ENCODE data around the gene CEP295NL. TPM values are rescaled to one million over a fixed set of nuclear protein-coding genes. Genes with fewer than 3 reads are reported as not detected.

CEP295NL gene
- total and polyA plus RNA-seq, 4 donors = 0.39 to 8.3 (median 4.9) TPM

GRCh38 chr17:78910497-78911284, 7.7 kb upstream of the CEP295NL start:
- Histone ChIP-seq H3K9me3 (ENCODE audit: control insufficient read depth in 4 of 4, insufficient read depth in 3 of 4, low read length in 3 of 4) (no peaks in the 10 kb centered on the region), H3K36me3 (ENCODE audit: control insufficient read depth in 4 of 4, insufficient read depth in 4 of 4, low read length in 4 of 4) (peaks cover 0 to 2% (median 0%) of the 10 kb centered on the region in 4 donors), H3K9ac (ENCODE audit: insufficient read depth in 1 of 2, low read length in 2 of 2) (no peak overlapping the region), H3K4me1 (ENCODE audit: control insufficient read depth in 5 of 5, insufficient read depth in 5 of 5, low read length in 5 of 5) (peaks cover 0 to 5% (median 0%) of the 10 kb centered on the region in 5 donors), H3K27me3 (ENCODE audit: control insufficient read depth in 3 of 3, insufficient read depth in 3 of 3, low read length in 2 of 3) (no peaks in the 10 kb centered on the region), H3K4me3 (no peak overlapping the region), H3K27ac (ENCODE audit: low read depth in 1 of 2, low read length in 1 of 2) (peak overlapping the region in 1 of 2 donors; percentile 30)
- TF ChIP-seq CTCF (IDR thresholded peaks at IDR 0.05; ENCODE audit: control extremely low read depth, extremely low read depth) = no peak
- ATAC-seq (ENCODE audit: insufficient read depth, low FRiP score) = peak; percentile 76
- DNase-seq = peak in 1 of 3 donors; percentile 18
- WGBS, 2 donors = 40 to 68% methylated on average over 11 of the region's 11 CpGs

- H3K4me1 ChIP-seq (ENCODE audit: control insufficient read depth in 5 of 5, insufficient read depth in 5 of 5, low read length in 5 of 5) = peaks cover 0 to 4% (median under 1%) of the 10 kb centered on the region in 5 donors
- H3K4me3 ChIP-seq = no peak overlapping the region
- H3K36me3 ChIP-seq (ENCODE audit: control insufficient read depth in 4 of 4, insufficient read depth in 4 of 4, low read length in 4 of 4) = peaks cover 0 to 3% (median 1%) of the 10 kb centered on the region in 4 donors
- no peaks in the 10 kb centered on the region for H3K27me3 ChIP-seq (ENCODE audit: control insufficient read depth in 3 of 3, insufficient read depth in 3 of 3, low read length in 2 of 3)
- H3K9ac ChIP-seq (ENCODE audit: insufficient read depth in 1 of 2, low read length in 2 of 2) = no peak overlapping the region
- WGBS, 2 donors = 57 to 67% methylated on average over 4 of the region's 4 CpGs
- ATAC-seq (ENCODE audit: insufficient read depth, low FRiP score) (no peak), DNase-seq (no peak)
- H3K27ac ChIP-seq (ENCODE audit: low read depth in 1 of 2, low read length in 1 of 2) = peak overlapping the region in 1 of 2 donors; percentile 18
- no peaks in the 10 kb centered on the region for H3K9me3 ChIP-seq (ENCODE audit: control insufficient read depth in 4 of 4, insufficient read depth in 3 of 4, low read length in 3 of 4)
- no peak for TF ChIP-seq CTCF (IDR thresholded peaks at IDR 0.05; ENCODE audit: control extremely low read depth, extremely low read depth)
These were observed 5.4 kb upstream of the CEP295NL start for GRCh38 chr17:78908426-78908825.

GRCh38 chr17:78905541-78905940, 2.5 kb upstream of the CEP295NL start:
- no peak for ATAC-seq (ENCODE audit: insufficient read depth, low FRiP score)
- 92 to 94% methylated on average over 7 of the region's 7 CpGs for WGBS, 2 donors
- Histone ChIP-seq H3K9me3 (ENCODE audit: control insufficient read depth in 4 of 4, insufficient read depth in 3 of 4, low read length in 3 of 4) (no peaks in the 10 kb centered on the region), H3K36me3 (ENCODE audit: control insufficient read depth in 4 of 4, insufficient read depth in 4 of 4, low read length in 4 of 4) (peaks cover 0 to 10% (median 5%) of the 10 kb centered on the region in 4 donors), H3K27ac (ENCODE audit: low read depth in 1 of 2, low read length in 1 of 2) (no peak overlapping the region), H3K27me3 (ENCODE audit: control insufficient read depth in 3 of 3, insufficient read depth in 3 of 3, low read length in 2 of 3) (no peaks in the 10 kb centered on the region), H3K4me1 (ENCODE audit: control insufficient read depth in 5 of 5, insufficient read depth in 5 of 5, low read length in 5 of 5) (peaks cover 0 to 7% (median 3%) of the 10 kb centered on the region in 5 donors), H3K9ac (ENCODE audit: insufficient read depth in 1 of 2, low read length in 2 of 2) (no peak overlapping the region), H3K4me3 (no peak overlapping the region)
- no peak for TF ChIP-seq CTCF (IDR thresholded peaks at IDR 0.05; ENCODE audit: control extremely low read depth, extremely low read depth)
- DNase-seq = peak in 1 of 3 donors; percentile 18

Measured in lung (tissue), 12 donors.